ENCODE data around the gene VAMP8. TPM values are rescaled to one million over a fixed set of nuclear protein-coding genes. Genes with fewer than 3 reads are reported as not detected.

Gene VAMP8
- total and polyA plus RNA-seq, 10 of the 15 experiments (the other 5 are each of a cell fraction or from before 2014, with no cell fraction given) = 93.6 to 744 (median 217) TPM

DNA sequence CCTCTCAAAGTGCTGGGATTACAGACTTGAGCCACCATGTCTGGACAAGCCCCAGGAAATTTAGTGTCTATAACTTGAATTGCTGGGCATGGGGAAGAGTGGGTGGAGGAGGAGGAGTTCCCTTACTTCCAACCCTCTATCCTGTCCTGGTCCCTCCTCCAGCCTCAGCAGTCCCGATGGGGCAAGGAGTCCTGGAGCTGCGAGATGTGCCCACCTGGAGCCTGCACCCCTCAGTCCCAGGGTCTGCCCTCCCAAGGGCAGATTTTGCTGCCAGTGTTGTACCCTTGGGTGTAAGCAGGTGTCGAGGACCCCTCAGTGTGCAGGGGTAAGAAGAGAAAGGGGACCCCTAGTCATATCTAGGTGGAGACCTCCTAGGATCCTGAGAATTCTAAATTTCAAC lies 2.8 kb downstream of the VAMP8 start:
- in situ Hi-C loops (cut with MboI) (no loop called here), intact Hi-C loops (cut with micrococcal nuclease; ENCODE audit: unreplicated experiment) (no loop called here)
- POLR2A ChIA-PET = interaction anchor here (0.7 to 4.6 kb wide), 4 partner anchors 15 to 41 kb away, joined by 3 to 57 read pairs (median 8); partner anchors contain the start of genes GGCX, MAT2A, RNF181 and USP39
- peak overlapping the region; percentile 77; the same call in 1 of the 2 replicates for H3K4me3 ChIP-seq
- no peak overlapping the region for H2AFZ ChIP-seq (ENCODE audit: control insufficient read depth, low read depth, low read length)
- H4K20me1 ChIP-seq (ENCODE audit: control insufficient read depth, insufficient read depth) = no peaks in the 10 kb centered on the region
- peaks cover 0 to 6% of the 10 kb centered on the region in 2 experiments; a peak in 2 of 4 replicates for H3K36me3 ChIP-seq (ENCODE audit: control insufficient read depth in 2 of 2, insufficient read depth in 2 of 2, low read length in 1 of 2)
- WGBS (ENCODE audit: insufficient coverage, insufficient replicate concordance, low lambda C conversion rate, missing lambda C conversion rate) = 96% methylated on average over 3 of the region's 3 CpGs
- peaks cover 27% of the 10 kb centered on the region for H3K4me1 ChIP-seq (ENCODE audit: control insufficient read depth, insufficient read depth, low read length)
- SMC1A ChIA-PET (ENCODE audit: uncharacterized antibody, unreplicated experiment) = interaction anchor here (1.1 to 4.4 kb wide), 3 partner anchors 12 to 40 kb away, joined by 4 to 20 read pairs (median 8); partner anchors contain the start of gene RNF181
- DNase-seq (ENCODE audit: low read depth, low spot score) (no peak), FAIRE-seq (no peak), ATAC-seq (no peak)
- H3K9me3 ChIP-seq (replicated peaks; ENCODE audit: control insufficient read depth, insufficient read depth, low read length) = no peaks in the 10 kb centered on the region
- peak overlapping the region; percentile 77 for H3K27ac ChIP-seq (ENCODE audit: control insufficient read depth, insufficient read depth)
- peak overlapping the region; percentile 7; the same call in 1 of the 2 replicates for H3K9ac ChIP-seq (ENCODE audit: control insufficient read depth, insufficient read depth, low read length)
- BruUV-seq (replicated peaks) = no TSS peak
- no peak for TF ChIP-seq BHLHE40 (IDR thresholded peaks at IDR 0.05; ENCODE audit: borderline replicate concordance in 1 of 2, low read depth in 2 of 2, low read length in 1 of 2)
- no peak for TF ChIP-seq SMC3 (IDR thresholded peaks at IDR 0.05; ENCODE audit: borderline replicate concordance, low read length)
- TF ChIP-seq ESRRA (IDR thresholded peaks at IDR 0.05; ENCODE audit: low read length) = no peak
- TF ChIP-seq ZNF217 (IDR thresholded peaks at IDR 0.05) = no peak
- no peak for TF ChIP-seq STAT1 (conservative IDR thresholded peaks at IDR 0.05)
- no peak for TF ChIP-seq NFIC (IDR thresholded peaks at IDR 0.05; ENCODE audit: low read depth, low read length)
- no peak for TF ChIP-seq NFXL1 (IDR thresholded peaks at IDR 0.05; ENCODE audit: borderline replicate concordance)
- TF ChIP-seq, protein P1, sequence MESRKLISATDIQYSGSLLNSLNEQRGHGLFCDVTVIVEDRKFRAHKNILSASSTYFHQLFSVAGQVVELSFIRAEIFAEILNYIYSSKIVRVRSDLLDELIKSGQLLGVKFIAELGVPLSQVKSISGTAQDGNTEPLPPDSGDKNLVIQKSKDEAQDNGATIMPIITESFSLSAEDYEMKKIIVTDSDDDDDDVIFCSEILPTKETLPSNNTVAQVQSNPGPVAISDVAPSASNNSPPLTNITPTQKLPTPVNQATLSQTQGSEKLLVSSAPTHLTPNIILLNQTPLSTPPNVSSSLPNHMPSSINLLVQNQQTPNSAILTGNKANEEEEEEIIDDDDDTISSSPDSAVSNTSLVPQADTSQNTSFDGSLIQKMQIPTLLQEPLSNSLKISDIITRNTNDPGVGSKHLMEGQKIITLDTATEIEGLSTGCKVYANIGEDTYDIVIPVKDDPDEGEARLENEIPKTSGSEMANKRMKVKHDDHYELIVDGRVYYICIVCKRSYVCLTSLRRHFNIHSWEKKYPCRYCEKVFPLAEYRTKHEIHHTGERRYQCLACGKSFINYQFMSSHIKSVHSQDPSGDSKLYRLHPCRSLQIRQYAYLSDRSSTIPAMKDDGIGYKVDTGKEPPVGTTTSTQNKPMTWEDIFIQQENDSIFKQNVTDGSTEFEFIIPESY (IDR thresholded peaks at IDR 0.05) = no peak
- no peak for TF ChIP-seq MXI1 (IDR thresholded peaks at IDR 0.05; ENCODE audit: low read depth, low read length)
- no peak for TF ChIP-seq TCF7 (IDR thresholded peaks at IDR 0.05; ENCODE audit: borderline replicate concordance)
- TF ChIP-seq ZBED1 (IDR thresholded peaks at IDR 0.05; ENCODE audit: borderline replicate concordance) = no peak
- TF ChIP-seq CBX3 (IDR thresholded peaks at IDR 0.05; ENCODE audit: borderline replicate concordance, low read depth) = no peak
- TF ChIP-seq, protein P2, sequence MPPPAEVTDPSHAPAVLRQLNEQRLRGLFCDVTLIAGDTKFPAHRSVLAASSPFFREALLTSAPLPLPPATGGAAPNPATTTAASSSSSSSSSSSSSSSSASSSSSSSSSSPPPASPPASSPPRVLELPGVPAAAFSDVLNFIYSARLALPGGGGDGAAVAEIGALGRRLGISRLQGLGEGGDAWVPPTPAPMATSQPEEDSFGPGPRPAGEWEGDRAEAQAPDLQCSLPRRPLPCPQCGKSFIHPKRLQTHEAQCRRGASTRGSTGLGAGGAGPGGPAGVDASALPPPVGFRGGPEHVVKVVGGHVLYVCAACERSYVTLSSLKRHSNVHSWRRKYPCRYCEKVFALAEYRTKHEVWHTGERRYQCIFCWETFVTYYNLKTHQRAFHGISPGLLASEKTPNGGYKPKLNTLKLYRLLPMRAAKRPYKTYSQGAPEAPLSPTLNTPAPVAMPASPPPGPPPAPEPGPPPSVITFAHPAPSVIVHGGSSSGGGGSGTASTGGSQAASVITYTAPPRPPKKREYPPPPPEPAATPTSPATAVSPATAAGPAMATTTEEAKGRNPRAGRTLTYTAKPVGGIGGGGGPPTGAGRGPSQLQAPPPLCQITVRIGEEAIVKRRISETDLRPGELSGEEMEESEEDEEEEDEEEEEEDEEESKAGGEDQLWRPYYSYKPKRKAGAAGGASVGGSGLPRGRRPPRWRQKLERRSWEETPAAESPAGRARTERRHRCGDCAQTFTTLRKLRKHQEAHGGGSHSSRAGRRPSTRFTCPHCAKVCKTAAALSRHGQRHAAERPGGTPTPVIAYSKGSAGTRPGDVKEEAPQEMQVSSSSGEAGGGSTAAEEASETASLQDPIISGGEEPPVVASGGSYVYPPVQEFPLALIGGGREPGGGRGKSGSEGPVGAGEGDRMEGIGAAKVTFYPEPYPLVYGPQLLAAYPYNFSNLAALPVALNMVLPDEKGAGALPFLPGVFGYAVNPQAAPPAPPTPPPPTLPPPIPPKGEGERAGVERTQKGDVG (CRISPR knock-in tag; IDR thresholded peaks at IDR 0.05) = no peak
- TF ChIP-seq SMAD1 (IDR thresholded peaks at IDR 0.05; ENCODE audit: low read depth, partially characterized antibody) = no peak
- no peak for TF ChIP-seq SUZ12 (IDR thresholded peaks at IDR 0.05; ENCODE audit: unreplicated experiment)
- CTCF ChIA-PET = interaction anchor here (1.1 kb wide), 1 partner anchor 16 kb away, joined by 4 read pairs; the partner anchor contains the start of gene RNF181
- peaks cover 26% of the 10 kb centered on the region for H3K79me2 ChIP-seq (ENCODE audit: control insufficient read depth, insufficient read depth, low read length)
- peak overlapping the region; percentile 85; the same call in 1 of the 2 replicates for H3K4me2 ChIP-seq (ENCODE audit: control insufficient read depth, insufficient read depth)
- H3K27me3 ChIP-seq (replicated peaks in 1 of 2; ENCODE audit: control insufficient read depth in 2 of 2, insufficient read depth in 2 of 2, low read length in 1 of 2) = no peaks in the 10 kb centered on the region
- RAD21 ChIA-PET (ENCODE audit: unreplicated experiment) = interaction anchor here (1.1 to 1.2 kb wide), 2 partner anchors 28 to 226 kb away, joined by 3 read pairs; partner anchors contain the start of genes ELMOD3 and RETSAT

Data from GM12878 (cell line).